ENCODE results near the gene GRIK1.

GRIK1 gene

DNA sequence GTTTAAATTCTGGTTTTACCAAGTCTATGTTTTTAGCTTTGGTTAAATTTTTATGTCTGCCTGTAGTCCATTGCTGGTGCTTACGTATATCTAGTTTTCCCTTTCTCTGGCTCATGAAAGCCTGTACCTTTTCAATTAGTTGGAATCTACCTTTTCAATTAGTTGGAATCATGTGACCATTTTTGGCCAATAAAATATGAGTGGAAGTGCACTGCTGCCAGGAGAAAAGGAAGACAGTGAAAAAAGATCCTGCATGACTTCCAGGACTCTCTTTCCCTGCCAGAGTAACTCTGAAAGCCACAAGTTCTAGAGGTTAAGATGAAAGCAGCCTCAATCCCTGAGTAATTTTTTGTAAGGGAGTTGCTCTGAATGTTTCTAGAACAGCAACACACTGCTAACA lies 2.2 kb upstream of the GRIK1 start:
- no peak for TF ChIP-seq CTCF (IDR thresholded peaks at IDR 0.05; ENCODE audit: low read depth, low read length)
- no peak overlapping the region for H3K4me3 ChIP-seq (ENCODE audit: low read depth, low read length)

DNA sequence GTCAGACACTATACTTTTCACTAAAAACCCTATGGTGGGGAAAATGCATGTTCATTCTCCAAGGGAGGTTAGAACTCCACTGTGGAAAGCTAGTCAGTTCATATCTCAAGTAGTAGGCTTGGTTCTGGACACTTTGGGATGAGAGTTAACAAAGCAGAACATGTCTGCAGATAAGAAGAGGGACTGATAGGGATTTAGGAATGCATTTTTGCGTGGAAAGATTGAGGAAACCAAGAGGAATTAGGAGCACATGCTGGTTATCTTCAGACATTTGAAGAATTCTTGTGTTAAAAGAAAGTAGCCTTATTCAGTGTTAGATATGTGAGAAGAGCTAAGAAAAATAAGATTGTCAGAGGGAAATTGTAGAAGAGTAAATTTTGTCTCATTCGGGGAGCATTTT lies 1.2 kb upstream of the GRIK1 start:
- no peak overlapping the region for H3K4me3 ChIP-seq (ENCODE audit: low read depth, low read length)
- no peak for TF ChIP-seq CTCF (IDR thresholded peaks at IDR 0.05; ENCODE audit: low read depth, low read length)

DNA sequence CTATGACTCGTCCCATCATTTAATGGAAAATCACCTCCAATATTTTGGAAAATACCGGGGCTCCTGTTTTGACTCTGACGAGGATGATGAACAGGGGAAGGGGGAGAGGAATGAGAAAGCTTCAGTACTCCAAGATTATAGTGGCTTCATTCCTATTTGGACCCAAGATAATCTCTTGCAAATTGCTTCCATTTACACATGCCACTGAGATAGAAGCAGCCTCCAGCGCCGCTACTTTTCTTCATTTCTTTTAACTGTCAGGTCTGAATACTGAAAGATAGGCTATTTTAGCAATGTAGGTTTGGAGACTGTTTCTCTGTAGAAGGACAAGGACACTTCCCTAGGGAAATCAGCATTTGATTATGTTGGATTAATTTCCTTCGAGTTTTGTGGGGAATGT lies 565 bp upstream of the GRIK1 start:
- H3K4me3 ChIP-seq (ENCODE audit: low read depth, low read length), result no peak overlapping the region
- no peak for TF ChIP-seq CTCF (IDR thresholded peaks at IDR 0.05; ENCODE audit: low read depth, low read length)

GRCh38 chr21:29939104-29939923 lies 482 bp downstream of the GRIK1 start:
- peak overlapping the region; percentile 29 for H3K4me3 ChIP-seq (ENCODE audit: low read depth, low read length)
- TF ChIP-seq CTCF (IDR thresholded peaks at IDR 0.05; ENCODE audit: low read depth, low read length), result no peak

DNA sequence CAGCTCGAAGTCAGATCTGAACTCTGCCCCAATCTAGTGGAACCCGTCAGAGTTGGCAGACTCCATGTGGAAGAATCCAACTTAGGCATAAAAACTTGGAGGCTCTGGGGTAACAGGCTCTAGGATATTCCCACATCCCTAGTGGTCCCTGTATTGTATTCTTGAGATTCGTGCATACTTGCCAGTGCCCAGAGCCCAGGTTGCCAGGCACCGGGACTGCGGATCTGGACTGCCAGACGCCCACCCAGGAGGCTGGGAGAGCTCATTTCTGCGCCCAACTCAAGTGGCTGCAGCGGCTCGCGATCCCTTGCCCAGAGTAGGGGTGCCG lies 1.1 kb downstream of the GRIK1 start:
- no peak overlapping the region for H3K4me3 ChIP-seq (ENCODE audit: low read depth, low read length)
- TF ChIP-seq CTCF (IDR thresholded peaks at IDR 0.05; ENCODE audit: low read depth, low read length), result no peak

- no peak for TF ChIP-seq CTCF (IDR thresholded peaks at IDR 0.05; ENCODE audit: low read depth, low read length)
- no peak overlapping the region for H3K4me3 ChIP-seq (ENCODE audit: low read depth, low read length)
These were observed 6.7 kb downstream of the GRIK1 start for GRCh38 chr21:29933088-29933487.

DNA sequence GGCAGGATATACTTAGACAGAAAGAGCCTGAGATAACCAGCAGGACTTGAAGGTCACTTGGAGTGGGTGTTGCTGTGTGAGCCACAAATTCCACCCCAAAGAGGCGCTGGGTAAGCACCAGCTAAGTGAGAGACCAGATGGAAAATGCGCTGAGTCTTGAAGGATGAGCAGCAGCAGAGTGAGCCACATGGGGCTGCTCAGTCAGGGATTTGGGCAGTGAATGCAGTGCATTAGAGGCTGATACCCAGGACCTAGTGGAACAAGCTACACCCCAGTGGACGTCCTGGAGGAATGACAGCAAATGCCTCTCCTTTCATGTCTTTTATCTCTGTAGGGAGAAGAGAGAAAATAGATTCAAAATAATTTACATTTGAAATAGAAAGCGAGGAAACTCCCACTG lies 11.3 kb downstream of the GRIK1 start:
- H3K4me3 ChIP-seq (ENCODE audit: low read depth, low read length), result no peak overlapping the region
- no peak for TF ChIP-seq CTCF (IDR thresholded peaks at IDR 0.05; ENCODE audit: low read depth, low read length)

Measured in WI38 (cell line).